T-helper 9 cell (primary cell): ENCODE results near the gene PTGS2.
"Not testable (repeated sequence)": the region's sequence is repeated elsewhere in the genome, so short reads cannot be mapped to it uniquely, and the experiment has no call there.

Experiments
- DNase-seq: peaks from one replicate; pipeline ENCODE4 v3.0.0-alpha.2; 2020

Gene PTGS2

DNA sequence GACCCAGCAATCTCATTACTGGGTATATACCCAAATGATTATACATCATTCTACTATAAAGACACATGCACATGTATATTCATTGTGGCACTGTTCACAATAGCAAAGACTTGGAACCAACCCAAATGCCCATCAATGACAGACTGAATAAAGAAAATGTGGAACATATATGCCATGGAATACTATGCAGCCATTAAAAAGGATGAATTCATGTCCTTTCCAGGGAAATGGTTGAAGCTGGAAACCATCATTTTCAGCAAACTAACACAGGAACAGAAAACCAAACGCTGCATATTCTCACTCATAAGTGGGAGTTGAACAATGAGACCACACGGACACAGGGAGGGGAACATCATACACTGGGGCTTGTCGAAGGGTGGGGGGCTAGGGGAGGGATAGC, 10.4 kb downstream of the PTGS2 start:
- DNase-seq = not testable (repeated sequence)

DNA sequence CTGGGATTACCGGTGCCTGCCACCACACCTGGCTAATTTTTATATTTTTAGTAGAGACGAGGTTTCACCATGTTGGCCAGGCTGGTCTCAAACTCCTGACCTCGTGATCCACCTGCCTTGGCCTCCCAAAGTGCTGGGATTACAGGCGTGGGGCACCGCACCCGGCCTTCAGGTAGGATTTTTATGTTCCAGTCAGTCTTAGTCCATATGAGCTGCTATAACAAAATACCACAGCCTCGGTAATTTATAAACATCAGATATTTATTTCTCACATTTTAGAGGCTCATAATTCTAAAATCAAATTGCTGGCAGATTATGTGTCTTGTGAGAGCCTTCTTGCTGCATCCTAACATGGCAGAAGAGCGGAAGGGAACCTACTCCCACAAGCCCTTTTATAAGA, 16.0 kb downstream of the PTGS2 start:
- not testable (repeated sequence) for DNase-seq

DNA sequence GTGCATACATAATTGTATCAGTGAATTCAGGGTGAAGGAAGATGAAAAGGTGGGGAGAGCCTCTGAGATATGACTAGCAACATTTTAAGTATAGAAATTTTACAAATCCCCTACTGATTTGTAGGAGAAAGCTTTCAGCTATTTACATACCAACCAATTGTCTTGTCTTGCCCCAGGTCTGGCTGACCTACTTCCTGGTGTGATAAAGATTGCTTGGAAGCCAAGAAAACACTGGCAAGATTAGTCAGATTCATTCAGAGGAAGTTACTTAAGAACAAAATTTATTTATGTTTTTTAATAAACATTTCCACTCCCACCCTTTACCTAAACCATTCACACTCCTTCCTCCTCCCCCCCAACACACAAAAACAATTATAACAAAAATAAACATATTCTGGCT, 17.5 kb downstream of the PTGS2 start:
- DNase-seq = no peak

DNA sequence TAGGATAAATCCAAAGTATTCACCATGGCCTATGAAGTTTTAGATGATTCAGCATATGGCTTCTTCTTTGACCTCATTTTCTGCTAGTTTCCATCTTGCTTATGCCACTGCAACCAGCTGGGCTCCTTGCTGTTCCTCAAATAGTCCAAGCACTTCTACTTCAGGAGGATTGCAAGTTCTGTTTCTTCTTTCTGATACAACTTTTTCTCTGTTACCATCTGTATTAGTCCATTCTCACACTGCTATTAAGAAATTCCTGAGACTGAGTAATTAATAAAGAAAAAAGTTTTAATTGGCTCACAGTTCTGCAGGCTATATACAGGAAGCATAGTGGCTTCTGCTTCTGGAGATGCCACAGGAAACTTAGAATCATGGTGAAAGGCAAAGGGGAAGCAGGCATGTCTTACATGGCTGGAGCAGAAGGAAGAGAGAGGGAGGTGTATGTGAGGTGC, 20.3 kb downstream of the PTGS2 start:
- DNase-seq = no peak

DNA sequence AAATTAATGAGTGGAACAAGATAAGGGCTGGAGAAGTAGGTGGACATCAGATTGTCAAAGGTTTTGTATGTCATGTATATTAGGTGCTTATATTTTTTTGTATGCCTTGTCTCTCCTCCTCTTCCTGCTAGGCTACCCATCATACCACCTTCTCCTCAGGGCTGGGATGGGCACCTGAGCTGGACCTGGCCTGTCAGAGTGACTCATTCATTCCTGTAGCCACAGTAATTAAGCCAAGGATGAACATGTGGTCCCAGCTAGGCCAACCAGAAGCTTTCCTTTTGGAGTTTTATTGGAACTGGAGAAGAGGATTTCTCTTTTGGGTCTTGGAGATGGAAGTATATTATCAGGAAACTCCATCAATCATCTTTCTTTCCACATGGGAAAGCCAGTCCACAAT, 21.2 kb downstream of the PTGS2 start:
- no peak for DNase-seq

DNA sequence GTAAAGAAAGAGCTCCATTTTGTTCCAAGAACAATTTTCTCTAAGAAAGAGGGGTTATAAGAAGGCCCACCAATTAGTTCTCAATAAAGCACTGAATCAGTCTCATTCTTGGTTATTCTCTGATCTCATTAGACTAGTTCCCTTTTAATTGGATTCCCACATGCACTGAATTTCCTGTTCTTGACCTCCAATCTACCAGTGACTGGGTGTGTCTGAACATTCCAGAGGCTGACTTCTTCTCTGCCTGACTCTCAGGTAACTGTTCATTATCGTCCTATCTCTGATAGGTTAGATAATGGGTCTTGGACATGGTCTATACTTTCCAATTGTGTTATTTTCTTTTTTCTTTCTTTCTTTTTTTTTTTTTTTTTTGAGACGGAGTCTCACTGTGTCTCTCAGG, 22.7 kb downstream of the PTGS2 start:
- DNase-seq = no peak

DNA sequence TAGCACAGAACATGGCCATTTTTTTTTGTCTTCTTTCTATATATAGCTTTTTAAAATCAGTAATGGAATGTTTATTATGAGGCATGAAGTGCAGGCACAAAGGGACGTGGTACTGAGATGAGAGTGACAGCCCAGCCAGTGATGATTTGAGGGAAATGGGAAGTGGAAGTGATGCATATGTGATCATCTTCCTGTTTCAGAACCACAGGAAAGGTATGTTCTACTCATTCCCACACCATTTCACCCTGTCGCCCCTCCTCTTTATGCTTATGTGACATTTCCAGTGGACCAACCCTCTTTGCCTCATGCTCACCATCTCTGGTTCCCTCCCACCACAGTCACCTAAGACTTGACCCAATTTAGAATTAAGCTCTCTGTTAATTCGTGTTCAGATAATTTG, 24.3 kb downstream of the PTGS2 start:
- no peak for DNase-seq

DNA sequence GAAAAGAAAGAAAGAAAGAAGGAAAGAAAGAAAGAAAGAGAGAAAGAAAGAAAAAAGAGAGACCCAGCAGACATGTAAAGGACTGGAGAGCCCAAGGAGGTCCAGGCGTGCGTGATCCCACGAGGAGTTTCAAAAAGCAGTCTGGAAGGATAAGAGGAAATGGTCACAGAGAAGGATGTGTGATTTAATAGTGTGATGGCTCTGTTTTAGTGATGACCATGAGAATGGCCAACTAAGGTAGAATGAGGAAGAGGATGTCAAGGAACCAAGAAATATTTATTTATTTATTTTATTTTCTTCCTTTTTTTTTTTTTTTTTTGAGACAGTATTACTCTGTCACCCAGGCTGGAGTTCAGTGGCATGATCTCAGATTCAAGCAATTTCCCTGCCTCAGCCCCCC, 25.5 kb downstream of the PTGS2 start:
- DNase-seq = no peak

DNA sequence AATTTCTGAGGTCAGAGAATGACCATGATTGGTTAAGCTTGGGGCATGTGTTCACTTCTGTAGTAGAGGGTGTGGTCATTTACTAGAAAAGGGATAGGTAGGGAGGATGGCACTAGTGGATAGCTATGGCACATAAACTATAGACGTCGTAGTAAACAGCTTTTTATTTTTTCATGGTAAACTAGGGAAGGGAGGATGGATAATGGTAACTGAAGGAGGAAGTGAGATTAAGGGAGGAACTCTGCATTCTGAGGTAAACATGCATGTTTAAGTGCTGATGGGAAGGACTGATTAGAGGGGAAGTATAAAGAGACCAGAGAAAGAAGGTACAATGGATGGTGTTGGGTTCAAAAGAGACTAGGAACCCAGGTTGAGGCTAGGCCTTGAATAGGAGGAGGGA, 26.9 kb downstream of the PTGS2 start:
- DNase-seq = no peak

DNA sequence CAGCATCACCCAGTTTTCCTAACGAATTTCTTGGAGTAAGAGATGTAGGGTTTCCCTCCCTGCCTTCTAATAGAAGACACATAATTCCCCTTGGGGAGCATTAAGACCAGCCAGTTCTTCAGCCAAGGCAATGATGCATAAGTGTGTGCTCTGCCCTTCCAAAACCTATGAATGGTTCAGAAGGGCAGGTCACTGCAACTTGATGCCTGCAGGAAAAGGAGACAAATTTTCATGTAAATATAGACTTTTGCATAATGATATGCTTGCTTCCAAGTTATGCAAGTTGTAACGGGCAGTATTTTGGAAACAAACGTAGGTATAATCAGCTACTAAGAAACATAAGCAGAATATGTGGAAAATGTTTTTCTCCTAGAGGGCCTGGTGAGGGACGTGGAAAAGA, 31.6 kb downstream of the PTGS2 start:
- no peak for DNase-seq

DNA sequence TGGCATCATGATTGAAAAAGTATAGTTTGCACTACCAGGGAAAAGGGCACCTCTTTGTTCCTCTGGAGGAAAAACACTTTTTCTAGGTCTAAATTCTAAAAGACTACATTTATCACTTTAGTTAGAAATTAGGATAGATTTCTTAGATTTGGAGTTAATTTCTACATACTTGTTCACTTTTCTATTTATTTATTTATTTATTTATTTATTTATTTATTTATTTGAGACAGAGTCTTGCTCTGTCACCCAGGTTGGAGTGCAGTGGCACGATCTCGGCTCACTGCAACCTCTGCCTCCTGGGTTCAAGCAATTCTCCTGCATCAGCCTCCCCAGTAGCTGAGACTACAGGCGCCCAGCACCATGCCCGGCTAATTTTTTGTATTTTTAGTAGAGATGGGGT, 32.2 kb downstream of the PTGS2 start:
- DNase-seq = not testable (repeated sequence)

DNA sequence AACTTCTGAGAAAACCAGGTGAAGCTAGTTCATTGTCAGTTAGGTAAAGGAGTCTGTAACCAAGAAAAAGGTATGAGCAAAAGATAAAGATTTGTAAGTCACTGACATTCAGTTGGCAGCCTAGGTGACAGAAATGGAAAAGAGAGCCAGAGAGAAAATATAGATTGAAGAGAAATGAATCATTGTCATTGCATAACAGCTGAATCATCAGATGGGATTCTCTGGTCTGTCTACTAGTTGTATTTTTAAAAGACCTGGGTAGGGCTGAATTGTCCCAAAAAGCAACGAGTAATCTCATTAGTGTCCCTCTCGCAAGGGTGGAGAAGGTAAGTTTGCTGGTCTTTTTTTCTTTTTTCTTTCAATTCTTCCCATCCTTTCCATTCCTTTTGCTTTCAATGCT, 36.6 kb downstream of the PTGS2 start:
- DNase-seq = no peak

DNA sequence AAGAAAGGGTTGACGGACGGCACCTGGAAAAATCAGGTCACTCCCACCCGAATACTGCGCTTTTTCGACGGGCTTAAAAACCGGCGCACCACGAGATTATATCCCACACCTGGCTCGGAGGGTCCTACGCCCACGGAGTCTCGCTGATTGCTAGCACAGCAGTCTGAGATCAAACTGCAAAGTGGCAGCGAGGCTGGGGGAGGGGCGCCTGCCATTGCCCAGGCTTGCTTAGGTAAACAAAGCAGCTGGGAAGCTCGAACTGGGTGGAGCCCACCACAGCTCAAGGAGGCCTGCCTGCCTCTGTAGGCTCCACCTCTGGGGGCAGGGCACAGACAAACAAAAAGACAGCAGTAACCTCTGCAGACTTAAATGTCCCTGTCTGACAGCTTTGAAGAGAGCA, 42.7 kb downstream of the PTGS2 start:
- not testable (repeated sequence) for DNase-seq

DNA sequence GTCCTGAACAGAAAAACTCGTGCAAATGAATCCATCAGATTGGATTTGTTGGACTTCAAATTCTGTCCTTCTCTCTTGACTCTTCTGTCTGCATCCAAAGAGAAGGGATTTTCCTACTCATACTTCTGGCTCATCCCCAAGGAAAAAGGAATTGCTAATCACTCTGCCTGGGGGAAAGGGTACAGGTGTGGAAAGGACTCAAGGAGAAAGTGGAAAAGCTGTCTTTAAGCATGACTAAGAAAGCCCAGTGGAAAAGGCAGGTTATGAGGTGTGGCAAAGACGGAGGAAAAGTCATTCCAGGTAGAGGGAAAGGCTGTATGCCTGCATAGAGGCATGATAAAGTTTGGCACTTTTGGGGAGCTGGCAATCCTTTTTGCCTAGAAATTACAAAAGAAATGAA, 43.4 kb downstream of the PTGS2 start:
- no peak for DNase-seq

DNA sequence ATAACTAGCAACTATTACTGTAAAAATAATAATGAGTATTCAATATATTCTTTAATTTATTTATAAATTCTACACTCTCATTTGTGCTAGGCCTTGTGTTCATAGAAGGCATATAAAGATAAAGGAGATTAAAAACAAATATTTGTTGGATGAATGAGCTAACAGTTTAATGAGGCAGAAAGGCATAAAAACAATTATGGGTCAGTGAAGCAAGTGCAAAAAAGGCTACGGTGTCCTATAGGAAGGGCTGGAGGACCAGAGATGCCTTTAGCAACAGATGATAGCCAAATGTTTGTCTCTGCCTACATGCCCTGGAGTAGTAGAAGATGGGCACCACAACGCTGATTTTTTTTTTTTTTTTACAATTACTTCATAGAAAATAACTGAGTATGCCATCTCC, 45.7 kb downstream of the PTGS2 start:
- no peak for DNase-seq

DNA sequence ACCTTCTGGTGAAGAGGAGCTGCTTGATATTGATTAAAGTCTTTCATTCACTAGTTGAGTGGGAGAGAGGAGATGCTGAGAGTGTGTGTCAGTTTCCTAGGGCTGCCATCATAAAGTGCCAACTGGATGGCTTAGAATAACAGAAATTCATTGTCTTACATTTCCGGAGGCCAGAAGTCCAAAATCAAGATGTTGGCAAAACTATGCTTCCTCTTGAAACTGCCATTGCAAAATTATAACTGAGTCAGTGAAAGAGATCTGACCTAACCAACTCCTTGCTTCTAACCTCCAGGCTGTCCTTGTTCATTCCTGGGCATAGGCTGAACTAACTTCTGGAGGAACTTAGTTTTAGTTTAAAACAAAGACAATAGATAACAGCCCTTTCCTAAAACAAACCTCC, 47.1 kb downstream of the PTGS2 start:
- DNase-seq = no peak

DNA sequence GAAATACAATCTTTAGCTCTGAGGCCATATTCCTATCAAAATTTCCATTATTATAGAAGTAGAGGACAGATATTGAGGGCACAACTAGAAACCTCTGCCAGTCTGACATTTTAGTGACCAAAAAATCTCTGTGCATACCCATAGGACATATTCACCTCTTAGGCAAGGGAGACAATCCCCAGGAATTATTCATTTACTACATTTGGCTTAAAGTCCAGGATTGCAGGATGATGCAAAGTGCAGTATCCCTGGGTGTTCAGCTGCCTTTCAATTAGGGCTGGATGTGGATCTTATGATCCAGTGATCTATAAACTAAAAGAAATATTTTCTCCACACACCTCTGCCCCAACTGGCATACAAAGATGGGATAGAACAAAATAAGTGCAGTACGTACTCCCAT, 50.9 kb downstream of the PTGS2 start:
- DNase-seq = no peak

DNA sequence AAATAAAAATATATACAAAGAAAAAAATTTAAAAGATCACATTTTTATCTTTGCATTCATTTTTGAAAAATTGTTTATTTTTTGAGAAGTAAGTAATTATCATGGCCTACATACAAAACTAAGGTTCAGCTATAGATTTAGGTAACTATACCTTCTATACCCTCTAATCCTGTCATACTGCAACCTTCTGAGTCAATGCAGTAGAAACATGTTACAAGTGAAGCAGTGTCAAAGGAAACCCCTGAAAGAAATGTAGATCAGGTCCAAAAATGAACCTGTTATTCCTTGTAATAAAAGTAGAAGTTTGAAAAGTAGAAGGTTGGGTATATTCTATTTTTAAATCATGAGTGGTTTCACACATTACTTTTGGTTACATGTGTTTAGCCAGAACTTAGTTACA, 51.3 kb downstream of the PTGS2 start:
- DNase-seq = no peak

DNA sequence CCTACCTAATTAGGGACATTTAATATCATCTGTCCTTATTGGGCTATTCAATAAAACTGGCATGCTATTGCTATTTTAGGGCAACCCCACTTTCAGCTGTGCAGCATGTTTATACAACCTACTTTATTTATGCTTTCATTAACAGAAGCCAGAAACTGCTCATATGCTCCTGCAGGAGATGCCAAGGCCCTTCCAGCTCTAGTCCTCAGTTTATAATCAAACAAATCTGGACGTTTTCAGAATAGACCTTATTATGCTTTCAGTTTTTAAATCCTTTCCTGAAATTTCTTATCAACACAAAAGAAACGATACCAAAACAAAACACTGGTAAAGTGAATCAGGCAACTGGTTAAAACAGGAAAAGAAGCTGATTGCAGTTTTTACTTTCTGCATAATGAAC, 53.2 kb downstream of the PTGS2 start:
- DNase-seq = no peak

DNA sequence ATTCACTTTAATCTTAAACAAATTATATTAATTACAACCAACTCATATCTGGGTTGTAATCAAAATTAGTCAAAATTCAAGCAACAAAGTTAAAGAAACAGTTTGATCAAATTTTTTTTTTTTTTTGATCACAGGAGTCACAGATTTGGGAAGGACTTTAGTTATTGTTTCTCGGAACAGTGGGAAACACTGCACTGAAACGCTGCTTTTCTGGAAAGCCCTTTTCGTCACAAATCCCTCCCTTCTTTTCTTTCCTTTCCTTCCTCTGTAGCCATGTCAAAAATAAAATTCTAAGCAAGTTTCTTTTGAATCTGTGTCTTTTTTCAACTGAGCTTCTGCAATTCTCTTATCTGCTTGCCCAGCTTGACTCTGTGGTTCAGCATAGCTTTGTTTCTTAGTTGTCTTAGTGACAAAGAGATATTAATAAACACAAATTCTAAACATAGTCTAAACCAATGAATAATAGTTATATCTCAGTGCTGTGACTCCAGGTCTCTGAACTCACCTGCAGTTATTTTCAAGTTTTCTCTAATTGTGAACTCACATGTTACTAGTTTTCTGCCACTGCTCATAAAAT, 53.8 kb downstream of the PTGS2 start:
- DNase-seq = no peak

DNA sequence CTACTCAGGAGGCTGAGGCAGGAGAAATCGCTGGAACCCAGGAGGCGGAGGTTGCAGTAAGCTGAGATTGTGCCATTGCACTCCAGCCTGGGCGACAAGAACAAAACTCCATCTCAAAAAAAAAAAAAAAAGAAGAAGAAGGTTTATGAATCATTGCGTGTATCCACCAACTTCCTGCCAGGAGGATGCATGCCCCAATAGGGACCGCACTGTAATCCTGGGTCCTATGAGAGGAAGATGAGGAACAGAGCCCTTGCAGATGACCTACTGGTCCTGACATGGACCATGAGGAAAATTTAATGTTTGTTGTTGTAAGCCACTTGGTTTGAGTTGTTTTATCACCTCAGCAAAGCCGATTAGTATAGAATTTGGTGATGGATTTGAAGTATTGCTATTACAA, 56.7 kb downstream of the PTGS2 start:
- no peak for DNase-seq
